22Rv1 (cell line): Measurements from ENCODE around the gene MARCHF3.
"Not testable (repeated sequence)": the region's sequence is repeated elsewhere in the genome, so short reads cannot be mapped to it uniquely, and the experiment has no call there.

Experiments used
- CTCF ChIP-seq: fragments of 450-650 bp; IDR thresholded peaks from 2 replicates; pipeline ENCODE4 v1.5.1; 2017; ENCODE audit warnings: mild to moderate bottlenecking
- ZFX ChIP-seq: fragments of 450-650 bp; IDR thresholded peaks from 2 replicates; pipeline ENCODE4 v1.6.1; 2017; ENCODE audit warnings: antibody characterized with exemption, borderline replicate concordance

GRCh38 chr5:127016722-127017121 is 13.6 kb downstream of the MARCHF3 start:
- not testable (repeated sequence) for TF ChIP-seq CTCF, ZFX
